Posterior cingulate gyrus (tissue), 11 donors: ENCODE measurements around the gene RAP1GAP2.
"Not testable (repeated sequence)": the region's sequence is repeated elsewhere in the genome, so short reads cannot be mapped to it uniquely, and the experiment has no call there.

Experiments
- DNase-seq, 10 donors: peaks; one replicate each; pipeline versions ENCODE4 v3.0.0 to v3.0.0-alpha.2; 2020 to 2021; ENCODE audit warnings: mixed read lengths in 3 of 10
- intact Hi-C: fragments of 100-400 bp; cut with DNase I; formaldehyde crosslinking; loops from one replicate; pipeline ENCODE4 v1.15.1; 2023

The RAP1GAP2 gene

DNA sequence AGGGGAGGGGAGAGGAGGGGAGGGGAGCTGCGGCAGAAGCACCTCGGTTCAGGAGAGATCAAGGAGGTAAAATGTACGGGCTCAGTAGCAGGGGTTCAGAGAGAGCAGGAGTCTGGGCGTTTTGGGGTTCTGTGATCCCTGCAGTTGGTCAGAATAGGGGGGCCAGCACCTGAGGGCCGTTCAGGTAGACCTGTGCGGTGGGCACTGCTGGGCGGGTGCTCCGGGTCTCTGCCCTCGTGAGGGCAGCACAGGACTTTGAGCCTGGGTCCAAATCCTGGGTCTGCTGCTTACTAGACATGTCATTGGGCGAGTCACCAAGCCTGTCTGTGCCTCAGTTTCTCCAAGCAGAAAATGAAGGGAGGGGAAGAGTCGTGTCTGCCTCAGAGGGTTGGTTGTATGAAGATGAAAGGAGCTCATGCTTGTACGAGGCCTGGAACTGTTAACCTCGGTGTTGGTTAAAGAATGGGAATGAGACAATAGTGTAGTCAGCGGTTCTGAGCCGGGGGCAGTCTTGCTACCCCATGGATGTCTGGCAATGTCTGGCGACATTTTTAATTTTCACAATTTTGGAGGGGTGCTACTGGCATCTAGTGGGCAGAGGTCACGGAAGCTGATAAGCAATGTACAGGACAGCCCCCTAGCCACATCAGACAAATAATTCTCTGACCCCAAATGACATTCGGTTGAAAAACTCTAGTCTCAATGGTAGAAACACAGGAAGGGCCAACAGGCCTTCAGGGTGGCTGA, 231.7 kb downstream of the RAP1GAP2 start:
- intact Hi-C loops = no loop called here

DNA sequence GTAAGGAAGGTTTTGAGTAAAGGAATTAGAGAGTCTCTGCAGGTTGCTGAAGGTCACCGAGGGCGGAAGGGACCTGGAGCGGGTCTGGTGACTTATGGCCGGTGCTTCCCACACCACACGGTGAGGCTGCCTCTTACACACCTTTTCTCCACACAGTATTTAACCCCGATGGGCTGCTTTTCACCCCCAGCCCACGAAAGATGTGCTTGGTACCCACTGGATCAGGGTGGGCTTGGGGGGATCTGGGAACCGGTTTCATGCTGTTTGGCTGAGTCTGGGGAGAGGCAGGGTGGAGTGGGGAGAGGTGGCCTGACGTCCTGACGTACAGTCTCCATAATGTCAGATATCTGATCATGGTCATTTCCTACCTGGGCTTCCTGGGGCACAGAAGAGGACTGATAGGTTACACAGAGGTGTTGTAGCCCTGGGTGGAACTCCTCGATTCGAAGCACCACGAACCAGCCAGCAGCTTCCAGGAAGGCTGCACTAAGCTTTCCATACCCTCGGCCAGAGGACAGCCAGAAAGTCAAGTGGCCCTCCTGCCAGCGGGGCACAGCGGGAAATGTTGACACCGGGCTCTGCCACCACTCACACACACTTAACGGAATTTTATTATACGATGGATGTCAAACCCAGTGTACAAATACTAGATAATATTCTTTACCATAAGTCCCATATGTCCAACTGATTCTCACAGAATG, 233.1 kb downstream of the RAP1GAP2 start:
- DNase-seq = peak in 2 of 10 donors; percentile 15 to 34

More for the DNA sequence above, 231.7 kb downstream of the RAP1GAP2 start:
- DNase-seq = peak in 2 of 10 donors; percentile 17 to 54

DNA sequence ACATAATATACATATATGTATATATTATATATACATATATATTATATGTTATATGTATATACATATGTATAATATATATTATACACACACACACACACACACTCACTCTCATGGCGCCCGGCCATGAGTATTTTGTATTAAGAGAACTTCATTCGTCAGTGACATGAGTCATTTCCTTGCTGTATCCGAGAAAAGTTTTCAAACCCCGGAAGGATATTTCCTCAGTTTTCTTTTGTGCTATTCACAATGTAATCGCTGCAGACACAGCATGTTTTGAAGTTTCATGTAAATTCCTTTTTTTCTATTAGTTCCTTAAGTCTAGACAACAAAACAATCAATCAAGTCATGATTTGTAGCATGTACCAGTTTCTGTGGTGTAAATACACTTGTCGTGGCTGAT, 233.9 kb downstream of the RAP1GAP2 start:
- intact Hi-C loops = no loop called here
- DNase-seq = no peak

More for the DNA sequence above, 233.1 kb downstream of the RAP1GAP2 start:
- intact Hi-C loops = no loop called here

DNA sequence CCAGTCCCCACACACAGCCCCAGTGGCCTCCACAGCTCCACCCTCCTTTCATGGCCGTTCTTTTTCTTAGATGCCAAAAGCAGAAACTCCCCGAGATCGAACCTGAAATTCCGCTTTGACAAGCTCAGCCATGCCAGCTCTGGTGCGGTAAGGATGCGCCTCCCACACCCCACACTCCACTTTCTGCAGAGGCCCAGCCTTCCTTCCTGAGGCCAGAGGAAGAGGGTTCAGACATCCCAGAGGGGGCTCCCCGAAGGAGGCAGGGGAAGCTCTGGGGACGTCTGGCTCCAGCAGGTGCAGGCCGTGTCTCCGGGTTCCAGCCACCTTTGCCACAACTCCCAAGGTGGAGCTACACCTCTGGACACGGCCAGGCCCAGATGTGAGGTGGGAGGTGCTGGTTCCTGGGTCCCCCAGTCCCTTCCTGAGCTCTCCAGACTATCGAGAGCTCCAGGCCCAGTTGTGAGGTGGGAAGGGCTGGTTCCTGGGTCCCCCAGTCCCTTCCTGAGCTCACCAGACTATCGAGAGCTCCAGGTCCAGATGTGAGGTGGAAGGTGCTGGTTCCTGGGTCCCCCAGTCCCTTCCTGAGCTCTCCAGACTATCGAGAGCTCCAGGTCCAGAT, 234.7 kb downstream of the RAP1GAP2 start:
- intact Hi-C loops = not testable (repeated sequence)
- peak in 2 of 10 donors; percentile 39 to 52 for DNase-seq

DNA sequence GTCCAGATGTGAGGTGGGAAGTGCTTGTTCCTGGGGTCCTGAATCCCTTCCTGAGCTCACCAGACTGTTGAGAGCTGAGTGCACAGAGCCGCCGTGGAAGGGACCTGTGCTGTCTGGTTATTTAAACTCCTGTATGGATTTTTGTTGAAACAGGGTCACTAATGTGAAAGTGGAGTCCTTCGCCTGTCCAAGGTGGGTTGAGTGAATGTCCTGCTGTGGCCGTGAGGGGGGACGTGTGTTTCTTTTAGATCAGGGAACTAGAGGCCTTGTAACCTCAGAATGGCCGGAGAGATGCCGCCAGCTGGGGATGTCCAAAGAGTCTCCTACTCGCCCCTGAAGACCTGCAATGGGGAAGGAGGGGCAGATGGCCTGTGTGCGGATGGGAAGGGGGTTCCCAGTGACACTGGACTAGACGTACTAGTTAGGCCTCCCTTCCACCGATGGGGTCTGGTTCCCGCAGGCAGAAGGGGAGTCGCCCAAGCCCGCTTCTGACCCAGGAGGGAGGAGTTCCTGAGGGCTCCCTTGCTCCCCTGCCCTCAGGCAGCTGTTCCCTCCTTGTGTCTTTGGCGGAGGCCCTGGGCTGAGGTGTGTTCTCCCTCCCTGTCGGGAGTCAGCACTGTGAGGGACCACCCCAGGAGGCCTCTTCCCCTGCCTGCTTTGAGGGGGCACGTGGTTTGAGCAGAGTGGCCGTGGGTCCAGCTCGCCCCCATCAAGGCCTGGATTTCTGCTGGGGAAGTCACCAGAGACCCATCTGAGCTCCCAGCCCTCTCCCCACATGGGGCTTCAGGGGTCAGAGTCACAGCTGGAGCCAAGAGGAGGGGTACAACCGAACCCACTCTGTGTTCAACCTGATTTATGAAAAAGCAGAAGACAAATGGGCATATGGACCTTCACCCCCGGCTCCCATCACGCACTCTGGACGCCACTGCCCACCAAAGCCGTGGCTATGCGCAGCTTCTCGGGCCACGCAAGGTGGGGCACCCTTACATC, 236.3 kb downstream of the RAP1GAP2 start:
- peak in 2 of 10 donors; percentile 39 to 50 for DNase-seq
- intact Hi-C loops = no loop called here

DNA sequence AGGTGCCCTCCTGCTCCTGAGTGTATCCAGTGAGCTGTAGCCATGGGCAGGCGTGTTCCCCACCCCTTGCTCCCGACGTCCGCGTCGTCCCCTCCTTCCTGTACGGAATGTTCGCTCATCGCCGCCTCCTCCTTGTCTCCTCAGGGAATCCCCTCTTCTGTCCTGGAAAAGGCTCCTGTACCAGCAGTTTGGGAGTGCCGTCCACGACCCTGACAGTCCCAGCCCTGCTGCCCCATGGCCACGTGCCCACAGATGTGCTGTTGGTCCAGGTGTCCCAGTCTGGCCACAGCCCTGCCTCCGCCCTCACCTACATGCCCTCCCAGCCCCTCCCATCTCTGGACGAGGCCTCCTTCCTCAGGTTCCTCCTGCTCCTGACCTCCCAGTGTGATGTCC, 237.0 kb downstream of the RAP1GAP2 start:
- intact Hi-C loops = no loop called here
- DNase-seq = peak in 2 of 10 donors; percentile 45 to 65

DNA sequence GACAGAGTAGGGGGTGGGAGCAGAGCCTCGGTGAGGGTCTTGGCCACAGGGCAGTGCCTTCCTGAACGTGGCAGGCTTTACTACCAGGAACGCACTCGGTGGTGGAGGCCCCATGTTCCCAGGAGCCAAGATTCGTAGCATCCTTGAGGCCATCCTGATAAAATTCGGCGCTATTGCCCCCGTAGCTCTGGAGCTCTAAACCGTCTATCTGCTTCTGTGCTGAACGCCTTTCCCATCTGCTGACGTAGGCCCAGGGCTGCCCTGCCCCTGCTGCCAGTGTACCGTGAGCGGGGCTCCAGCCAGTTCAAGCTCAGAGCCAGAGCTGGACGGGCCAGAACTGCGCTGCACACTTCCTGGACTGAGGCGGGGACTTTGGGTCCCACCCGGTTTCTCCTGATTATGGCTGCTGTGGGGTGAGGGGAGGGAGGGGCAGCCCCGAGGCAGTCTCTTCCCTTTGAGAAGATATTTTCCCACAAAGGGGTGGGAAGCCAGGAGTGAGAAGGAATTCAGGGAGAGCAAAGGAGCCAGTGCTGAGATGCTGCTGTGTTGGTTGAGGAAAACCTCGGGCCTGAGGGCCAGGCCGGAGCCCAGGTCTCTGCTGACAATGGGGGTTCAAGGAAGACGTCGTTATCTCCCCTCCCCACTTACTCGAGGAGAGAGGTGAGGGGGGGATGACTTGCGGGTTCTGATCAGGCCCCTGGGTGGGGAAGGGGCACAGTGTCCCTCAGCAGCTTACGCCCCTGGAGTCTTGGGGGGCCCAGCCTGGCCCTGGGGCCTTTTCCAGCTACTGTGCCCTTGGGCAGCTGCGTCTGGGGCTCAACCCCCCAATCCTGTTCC, 237.7 kb downstream of the RAP1GAP2 start:
- peak in 2 of 10 donors; percentile 51 to 56 for DNase-seq
- intact Hi-C loops = no loop called here

DNA sequence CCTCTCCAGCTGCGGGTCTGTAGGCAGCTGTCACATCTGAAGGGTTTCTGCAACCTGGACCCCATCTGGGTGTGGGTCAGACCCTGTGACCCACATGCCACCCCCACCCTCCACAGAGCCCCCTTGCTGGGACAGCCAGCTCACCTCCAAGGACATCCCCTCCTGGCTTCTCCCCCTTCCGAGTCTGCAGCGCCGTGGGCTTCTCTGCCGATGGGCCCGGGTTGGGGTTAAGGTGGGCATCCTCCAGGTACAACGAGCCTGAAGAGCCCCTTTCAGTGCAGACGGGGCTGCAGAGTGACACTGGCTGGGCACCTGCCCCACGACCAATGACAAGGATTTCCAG, 238.3 kb downstream of the RAP1GAP2 start:
- DNase-seq = peak in 2 of 10 donors; percentile 45 to 55
- intact Hi-C loops = no loop called here

DNA sequence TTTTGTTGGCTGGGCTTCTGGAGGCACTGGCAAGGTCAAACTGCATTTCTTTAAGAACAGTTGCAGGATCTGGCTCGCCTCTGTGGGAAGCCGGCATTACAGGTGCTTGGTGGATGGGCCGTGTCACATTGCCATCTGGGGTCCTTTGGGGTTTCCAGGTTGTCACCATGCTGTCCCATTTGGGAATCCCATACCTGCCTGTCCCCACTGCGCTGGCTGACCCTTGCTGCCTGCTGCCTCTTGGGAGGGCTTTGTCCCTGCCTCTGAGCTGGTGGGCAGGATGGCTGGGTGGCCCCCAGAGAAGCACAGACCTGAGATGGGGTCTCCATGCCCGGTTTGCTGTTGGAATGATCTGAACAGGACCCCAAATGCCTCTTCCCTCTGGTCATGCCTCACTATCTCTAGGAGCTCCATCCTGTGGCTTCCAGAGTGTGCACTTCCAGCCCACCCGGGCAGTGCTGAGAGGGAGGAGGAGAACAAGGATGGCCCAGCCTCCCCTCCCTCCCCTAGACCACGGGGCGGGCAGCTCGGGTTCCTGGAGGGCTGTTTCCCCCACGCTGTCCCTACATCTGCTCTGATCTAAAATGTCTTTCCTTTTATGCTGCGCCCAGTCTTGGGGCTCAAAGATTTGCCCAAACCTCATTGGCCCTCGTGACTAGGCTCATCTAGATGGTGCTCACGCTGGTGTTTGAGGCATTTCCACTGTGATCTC, 239.2 kb downstream of the RAP1GAP2 start:
- DNase-seq = peak in 2 of 10 donors; percentile 52 to 62
- intact Hi-C loops = no loop called here

DNA sequence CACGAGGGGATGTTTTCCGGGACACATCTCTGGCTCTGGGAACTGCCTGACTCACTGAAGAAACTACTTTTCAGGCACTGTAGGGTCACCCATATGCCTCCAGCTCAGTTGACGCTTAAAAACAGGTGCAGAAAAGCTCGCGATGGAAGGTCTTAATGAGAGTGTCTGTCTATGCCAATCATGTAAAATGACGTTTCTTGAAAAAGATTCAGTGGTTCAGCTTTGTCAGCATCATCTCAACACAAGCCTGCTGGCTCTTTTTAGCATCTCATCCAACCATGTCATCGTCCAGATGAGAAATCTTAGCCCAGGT, 239.7 kb downstream of the RAP1GAP2 start:
- intact Hi-C loops = no loop called here
- DNase-seq = no peak

DNA sequence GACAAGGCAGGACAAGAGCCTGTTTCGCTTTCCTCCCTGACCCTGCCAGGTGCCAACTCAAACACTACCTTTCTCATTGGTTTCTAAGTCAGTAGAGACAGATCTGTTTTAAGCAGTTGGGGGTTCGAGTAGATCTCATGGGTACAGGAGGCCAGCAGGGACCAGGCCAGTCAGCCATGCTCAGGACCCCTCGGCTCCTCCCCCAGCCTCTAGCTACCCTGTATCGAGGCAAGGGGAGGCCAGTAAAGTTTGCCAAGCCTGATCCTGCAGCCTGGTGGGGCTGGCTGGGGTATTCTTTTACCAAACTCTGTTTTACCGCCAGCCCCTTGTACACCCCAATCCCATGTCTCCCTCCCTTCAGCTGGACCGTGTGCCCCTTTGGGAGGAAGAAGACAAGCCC, 240.6 kb downstream of the RAP1GAP2 start:
- intact Hi-C loops = no loop called here
- DNase-seq = peak in 1 of 10 donors; percentile 45

DNA sequence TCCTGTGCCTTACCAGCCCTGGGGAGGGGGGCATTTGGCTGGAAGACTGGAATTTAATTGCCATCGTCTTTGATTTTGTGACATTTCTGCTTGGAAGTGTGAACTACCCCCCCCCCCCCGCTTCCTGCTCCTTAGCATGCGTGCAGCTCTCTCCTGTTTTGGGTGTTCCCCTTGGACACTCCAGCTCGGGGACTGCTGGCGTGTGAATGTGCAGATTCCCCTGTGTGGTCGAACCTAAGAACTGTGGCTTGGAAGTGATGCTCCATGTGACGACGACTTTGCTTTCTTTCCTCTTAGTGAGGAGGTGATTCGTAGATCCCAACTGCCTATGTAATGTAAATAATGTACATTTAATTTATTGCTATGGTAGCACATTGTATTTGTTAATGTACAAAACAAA, 241.0 kb downstream of the RAP1GAP2 start:
- DNase-seq = no peak

DNA sequence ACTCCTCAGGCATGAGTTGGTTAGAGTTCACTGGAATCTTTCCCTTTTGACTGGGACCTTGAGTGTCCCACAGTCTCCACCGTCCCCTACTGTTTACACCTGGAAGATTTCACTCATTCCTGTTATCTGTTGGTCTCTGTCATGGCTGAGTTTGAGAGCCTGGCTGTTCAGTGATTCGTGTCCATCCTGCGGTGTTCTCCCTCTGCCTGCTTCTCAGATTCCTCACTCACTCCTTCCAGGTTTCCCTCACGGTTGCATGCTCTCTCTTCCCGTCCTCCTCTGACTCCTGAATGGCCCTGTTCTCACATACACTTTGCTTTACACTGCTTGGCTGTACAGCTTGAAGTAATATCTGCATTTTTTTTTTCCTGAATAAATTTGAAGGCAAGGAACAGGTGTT, 242.7 kb downstream of the RAP1GAP2 start:
- intact Hi-C loops = no loop called here

More for the DNA sequence above, 241.0 kb downstream of the RAP1GAP2 start:
- intact Hi-C loops = no loop called here

DNA sequence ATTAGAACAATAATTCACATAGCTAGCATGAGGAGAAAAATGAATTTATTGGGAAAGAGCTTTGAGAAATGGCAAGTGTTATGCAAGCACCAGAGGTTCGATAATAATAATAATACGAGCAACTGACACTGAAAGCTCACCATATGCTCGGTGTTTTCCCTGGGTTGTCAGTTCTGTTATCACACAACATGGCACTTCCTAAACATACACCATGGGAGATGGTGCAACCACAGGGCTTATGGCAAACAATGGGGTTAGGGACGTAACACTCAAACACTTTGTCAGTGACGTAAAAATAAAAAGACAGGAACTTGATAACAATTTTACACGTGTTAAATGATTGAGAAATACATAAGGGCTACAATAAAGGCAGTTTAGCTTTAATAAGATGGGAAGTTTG, 243.5 kb downstream of the RAP1GAP2 start:
- no peak for DNase-seq
- intact Hi-C loops = no loop called here

More for the DNA sequence above, 242.7 kb downstream of the RAP1GAP2 start:
- DNase-seq = peak in 1 of 10 donors; percentile 30

DNA sequence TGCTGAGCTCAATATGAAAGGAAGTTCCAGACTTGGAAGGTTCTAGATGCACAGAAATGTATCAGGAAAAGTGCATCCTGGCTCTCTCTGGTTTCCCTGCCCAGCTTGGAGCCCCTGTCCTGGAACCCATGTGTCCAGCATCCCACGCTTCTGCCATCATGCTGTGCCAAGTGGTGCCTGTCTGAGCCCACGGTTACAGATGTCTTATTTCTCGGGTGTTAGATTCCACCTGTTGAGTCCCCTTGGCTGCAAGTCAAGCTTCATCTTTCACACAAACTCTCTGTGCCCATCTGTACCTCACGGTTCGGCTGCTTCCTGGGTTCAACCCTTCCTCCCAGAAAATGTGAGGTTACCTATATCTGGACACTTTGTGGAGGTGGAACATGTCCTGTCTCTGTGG, 244.6 kb downstream of the RAP1GAP2 start:
- DNase-seq = peak in 4 of 10 donors; percentile 39 to 90 (median 66)
- intact Hi-C loops = no loop called here

DNA sequence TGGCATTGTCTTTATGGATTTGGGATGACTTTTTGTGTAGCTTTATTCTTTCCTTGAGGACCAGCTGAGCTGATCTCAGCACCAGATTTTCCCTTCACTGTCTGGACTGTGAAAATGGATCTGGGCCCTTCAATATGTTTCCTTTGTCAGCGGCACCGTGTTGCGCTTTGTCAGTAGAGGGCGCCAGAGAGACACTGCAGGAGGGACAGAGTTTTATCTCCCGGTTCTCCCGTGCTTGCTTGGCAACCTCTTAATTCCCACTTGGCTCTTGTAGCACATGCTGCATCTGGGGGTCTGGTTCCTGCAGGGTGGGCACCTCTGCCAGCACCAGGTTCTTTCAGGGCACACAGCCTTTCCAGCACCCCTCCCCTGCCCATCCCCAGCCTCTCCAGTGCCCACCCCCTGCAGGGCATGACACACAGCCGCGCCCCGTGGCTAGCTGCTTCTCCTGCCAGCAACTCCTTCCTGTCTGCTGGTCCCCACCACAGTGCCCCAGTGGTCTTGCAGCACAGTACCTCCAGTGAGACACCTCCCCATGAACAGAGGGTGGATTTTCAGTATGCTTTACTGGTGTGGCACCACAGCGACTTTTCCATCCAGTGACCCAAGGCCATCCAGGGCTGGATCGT, 247.6 kb downstream of the RAP1GAP2 start:
- DNase-seq = peak in 1 of 10 donors; percentile 36
- intact Hi-C loops = no loop called here

DNA sequence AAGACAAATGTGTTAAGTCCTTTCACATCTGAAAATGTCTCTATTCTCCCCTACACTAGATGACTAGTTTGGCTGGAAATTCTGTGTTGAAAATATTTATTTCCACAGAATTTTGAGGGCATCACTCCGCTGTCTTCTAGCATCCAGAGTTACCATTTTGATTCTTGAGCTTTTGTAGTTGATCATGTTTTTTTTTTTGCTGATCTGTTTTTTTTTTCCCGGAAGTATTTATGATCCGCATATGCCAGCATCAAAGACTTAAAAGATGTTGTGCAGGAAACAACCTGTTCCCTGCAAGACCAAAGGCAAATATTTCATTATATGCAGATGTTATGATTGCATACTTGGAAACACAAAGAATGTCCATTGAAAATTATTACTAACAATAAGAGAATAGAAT, 250.5 kb downstream of the RAP1GAP2 start:
- intact Hi-C loops = loop anchor here (5.0 kb wide), 1 partner anchor 591 kb away; the partner anchor contains the start of genes CTNS and SHPK

More for the DNA sequence above, 250.5 kb downstream of the RAP1GAP2 start:
- DNase-seq = no peak
